ENCODE results near the gene GRAP2.

Gene GRAP2

DNA sequence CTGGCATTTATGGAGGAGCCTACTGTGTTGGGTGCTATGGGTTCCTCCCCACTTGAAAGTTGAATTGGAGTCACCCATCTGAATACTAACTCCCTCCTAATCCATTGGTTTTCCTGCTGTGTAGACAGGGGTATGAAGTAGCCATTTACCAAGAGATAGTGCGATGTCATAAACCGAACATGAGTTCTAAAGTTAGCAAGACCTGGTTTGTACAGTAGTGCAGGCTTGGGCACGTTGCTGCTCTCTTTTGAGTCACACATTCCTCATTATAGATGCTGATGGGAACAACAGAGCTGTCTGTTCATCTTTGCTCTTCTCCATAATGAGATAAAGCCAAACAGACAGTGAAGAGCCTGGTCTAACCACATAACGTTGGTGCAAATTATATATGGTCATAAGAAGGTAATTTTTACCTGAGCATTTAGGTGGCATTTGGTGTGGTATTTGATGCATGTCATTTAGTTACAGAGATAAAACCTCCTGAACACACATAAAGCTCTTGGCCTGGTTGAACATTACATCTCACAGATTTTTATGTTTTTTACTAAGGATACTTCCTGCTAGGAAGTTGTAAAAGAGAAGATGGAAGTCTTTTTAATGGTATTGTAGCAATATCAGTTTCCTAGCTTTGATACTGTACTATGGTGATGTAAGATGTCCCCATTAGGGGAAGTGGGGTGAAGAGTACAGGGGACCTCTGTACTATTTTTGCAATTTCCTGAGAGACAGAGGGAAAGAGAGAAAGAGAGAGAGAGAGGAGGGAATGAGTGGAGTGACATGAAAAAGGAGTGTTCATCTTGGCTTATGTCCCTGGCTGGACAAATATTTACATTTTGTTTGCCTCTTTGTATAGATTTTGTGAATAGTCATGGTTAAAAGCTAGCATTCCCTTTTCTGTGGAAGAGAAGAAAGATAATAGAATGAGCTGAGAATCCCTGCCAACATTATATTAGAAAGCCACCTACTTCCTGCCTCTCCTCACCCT, 27.9 kb downstream of the GRAP2 start:
- no peak for TF ChIP-seq CTCF (IDR thresholded peaks at IDR 0.05; ENCODE audit: insufficient read depth, low read length, missing control alignments)
- ChIA-PET POLR2A (no interaction called here), CTCF (interaction anchor here (1.0 to 1.2 kb wide), 2 partner anchors 8 to 14 kb away, joined by 4 read pairs; no protein-coding TSS in a partner anchor)
- H3K4me3 ChIP-seq (ENCODE audit: low read depth, low read length): no peak overlapping the region
- DNase-seq (ENCODE audit: low read depth, low spot score): no peak

DNA sequence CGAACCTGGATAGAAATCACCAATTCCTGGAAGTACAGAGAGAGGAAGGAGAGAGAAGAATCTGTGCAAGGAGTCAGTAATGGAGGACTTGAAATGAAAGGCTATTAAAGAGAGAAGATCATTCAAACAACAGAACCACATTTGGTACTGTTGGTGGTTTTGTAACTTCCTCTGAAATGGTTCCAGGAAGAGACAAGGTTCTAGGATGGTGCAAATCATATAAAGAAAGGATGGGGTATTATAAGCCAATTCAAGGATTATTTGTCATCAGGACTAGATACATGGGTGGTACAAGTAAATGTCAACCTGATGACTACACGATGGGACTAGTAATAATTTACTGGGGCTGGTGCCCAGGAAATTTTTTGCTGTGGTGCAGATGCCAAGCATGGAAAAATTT, 30.4 kb downstream of the GRAP2 start:
- ChIA-PET CTCF (no interaction called here), POLR2A (no interaction called here)
- H3K4me3 ChIP-seq (ENCODE audit: low read depth, low read length): no peak overlapping the region
- TF ChIP-seq CTCF (IDR thresholded peaks at IDR 0.05; ENCODE audit: insufficient read depth, low read length, missing control alignments): no peak
- no peak for DNase-seq (ENCODE audit: low read depth, low spot score)

GRCh38 chr22:39932166-39932565, 31.3 kb downstream of the GRAP2 start:
- no peak for TF ChIP-seq CTCF (IDR thresholded peaks at IDR 0.05; ENCODE audit: insufficient read depth, low read length, missing control alignments)
- H3K4me3 ChIP-seq (ENCODE audit: low read depth, low read length): no peak overlapping the region
- no peak for DNase-seq (ENCODE audit: low read depth, low spot score)
- ChIA-PET CTCF (interaction anchor here (1.8 to 2.1 kb wide), 2 partner anchors 10 to 92 kb away, joined by 5 to 23 read pairs; no protein-coding TSS in a partner anchor), POLR2A (interaction anchor here (0.7 kb wide), 1 partner anchor 407 kb away, joined by 3 read pairs; no protein-coding TSS in a partner anchor)

DNA sequence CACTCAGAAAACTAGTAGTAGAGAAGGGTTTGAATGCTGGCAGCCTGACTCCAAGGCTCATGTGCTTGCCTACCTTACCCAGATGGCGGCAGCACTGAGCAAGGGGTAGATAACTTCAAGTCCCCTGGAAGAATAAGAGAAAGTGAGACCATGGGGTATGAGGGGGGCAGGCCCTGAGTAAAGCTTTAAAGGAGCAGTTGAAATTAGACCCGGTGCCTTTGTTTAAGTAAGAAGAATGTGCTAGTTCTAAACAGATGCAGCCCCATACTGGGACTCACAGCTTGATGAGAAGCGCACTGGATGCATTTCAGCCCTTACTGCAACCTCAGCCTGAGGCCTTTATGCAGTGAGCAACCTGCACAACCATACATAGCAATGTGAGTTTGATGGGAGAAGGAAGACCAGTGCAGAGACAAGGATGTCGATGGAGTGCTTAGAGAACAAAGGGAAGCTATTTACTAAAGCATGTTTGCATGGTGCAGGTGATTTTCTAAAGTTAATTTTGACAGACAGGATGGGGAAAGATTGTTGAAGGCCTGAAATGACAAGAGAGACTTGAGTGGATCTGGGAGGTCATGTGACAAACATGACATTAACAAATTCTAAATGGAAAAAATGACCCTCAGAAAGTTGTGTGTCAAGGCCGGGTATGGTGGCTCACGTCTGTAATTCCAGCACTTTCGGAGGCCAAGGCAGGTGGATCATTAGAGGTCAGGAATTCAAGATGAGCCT, 32.2 kb downstream of the GRAP2 start:
- H3K4me3 ChIP-seq (ENCODE audit: low read depth, low read length): no peak overlapping the region
- peak; percentile 46 for TF ChIP-seq CTCF (IDR thresholded peaks at IDR 0.05; ENCODE audit: insufficient read depth, low read length, missing control alignments)
- ChIA-PET POLR2A (no interaction called here), CTCF (interaction anchor here (1.0 to 2.1 kb wide), 6 partner anchors 8 to 403 kb away, joined by 3 to 23 read pairs (median 4); no protein-coding TSS in a partner anchor)
- DNase-seq (ENCODE audit: low read depth, low spot score): no peak

DNA sequence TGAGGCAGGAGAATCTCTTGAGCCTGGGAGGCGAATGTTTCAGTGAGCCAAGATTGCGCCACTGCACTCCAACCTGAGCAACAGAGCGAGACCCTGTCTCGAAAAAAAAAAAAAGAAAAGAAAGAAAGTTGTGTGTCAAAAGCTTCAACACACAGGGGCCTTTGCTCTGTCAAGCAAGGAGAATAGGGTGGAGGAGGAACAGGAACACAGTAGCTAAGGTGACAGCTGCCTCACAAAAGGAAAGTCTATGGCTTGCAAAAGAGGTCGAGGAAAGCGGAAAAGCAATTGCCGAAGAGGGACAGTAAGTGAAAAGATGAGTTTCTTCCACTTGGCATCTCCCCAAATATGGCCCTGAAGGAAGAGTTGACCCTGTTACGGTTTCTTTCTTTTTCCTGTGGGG, 32.9 kb downstream of the GRAP2 start:
- ChIA-PET CTCF (interaction anchor here (1.2 to 2.1 kb wide), 5 partner anchors 9 to 403 kb away, joined by 3 to 23 read pairs (median 5); no protein-coding TSS in a partner anchor), POLR2A (no interaction called here)
- H3K4me3 ChIP-seq (ENCODE audit: low read depth, low read length): no peak overlapping the region
- TF ChIP-seq CTCF (IDR thresholded peaks at IDR 0.05; ENCODE audit: insufficient read depth, low read length, missing control alignments): no peak
- DNase-seq (ENCODE audit: low read depth, low spot score): no peak

DNA sequence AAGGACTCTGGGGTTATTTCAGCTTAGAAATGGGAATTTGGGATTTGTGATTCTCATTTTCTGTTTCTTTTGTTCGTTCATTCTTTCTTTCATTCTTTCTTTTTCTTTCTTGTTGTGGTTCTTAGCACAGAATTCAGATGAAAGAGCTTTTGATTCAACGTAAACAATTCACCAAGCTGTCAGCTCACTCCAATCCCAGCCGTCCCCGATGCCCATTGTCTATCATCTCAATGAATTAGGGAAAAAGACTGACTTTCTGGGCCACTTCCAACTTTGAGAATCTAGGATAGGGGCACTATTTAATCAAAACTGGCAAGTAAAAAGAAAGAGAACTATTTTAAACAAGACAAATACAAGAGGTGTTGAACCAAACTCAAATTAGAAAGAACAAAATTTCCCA, 34.2 kb downstream of the GRAP2 start:
- DNase-seq (ENCODE audit: low read depth, low spot score): no peak
- no peak for TF ChIP-seq CTCF (IDR thresholded peaks at IDR 0.05; ENCODE audit: insufficient read depth, low read length, missing control alignments)
- POLR2A ChIA-PET: no interaction called here
- CTCF ChIA-PET: no interaction called here
- no peak overlapping the region for H3K4me3 ChIP-seq (ENCODE audit: low read depth, low read length)
